ENCODE results near the gene ZNF197.
"Not testable (repeated sequence)": the region's sequence is repeated elsewhere in the genome, so short reads cannot be mapped to it uniquely, and the experiment has no call there.

DNA sequence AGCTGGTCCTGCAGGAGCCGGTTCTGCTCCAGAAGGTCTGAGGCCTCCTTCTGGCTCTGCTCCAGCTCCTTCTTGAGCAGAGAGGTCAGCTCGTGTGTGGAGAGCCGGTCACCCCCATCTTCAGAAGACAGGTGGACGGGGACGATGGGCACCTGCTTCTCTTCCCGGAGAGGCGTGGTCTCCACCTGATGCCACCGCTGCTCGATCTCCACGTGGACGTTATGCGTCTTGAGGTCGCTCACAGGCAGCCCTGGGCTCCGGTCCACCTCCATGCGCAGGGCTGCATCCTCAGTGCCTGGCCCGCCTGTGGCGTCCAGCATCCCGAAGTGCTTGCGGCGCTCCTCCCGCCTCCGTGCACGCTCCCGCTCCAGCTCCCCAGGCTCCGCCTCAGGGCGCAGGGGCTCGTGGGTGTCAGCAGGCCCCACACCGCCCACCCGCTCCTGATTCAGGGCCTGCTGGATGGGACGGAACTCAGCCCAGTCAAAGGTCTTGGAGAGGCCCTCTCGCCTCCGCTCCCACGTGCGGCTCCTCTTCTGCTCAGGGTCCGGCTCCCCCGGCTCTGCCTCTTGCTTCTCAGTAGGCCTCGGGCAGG lies 45.8 kb upstream of the ZNF197 start:
- not testable (repeated sequence) for TF ChIP-seq CTCF (IDR thresholded peaks at IDR 0.05); EZH2 (IDR thresholded peaks at IDR 0.05; ENCODE audit: borderline replicate concordance, insufficient read depth, low read depth, low read length, poor library complexity, severe bottlenecking)
